Gastroesophageal sphincter (tissue), 4 donors: ENCODE results near the gene CSAD. TPM values are rescaled to one million over a fixed set of nuclear protein-coding genes. Genes with fewer than 3 reads are reported as not detected.

Experiments used
- ATAC-seq: fragments of 150-250 bp; one replicate; pipeline ENCODE4 v1.9.1; 2016; ENCODE audit warnings: mild to moderate bottlenecking, moderate library complexity
- H3K27ac ChIP-seq, 4 donors: fragments of 200-600 bp; sonication (generic) in 3 of 4; 1 replicate in 3 of 4; 2 replicates in 1 of 4; pipeline ENCODE4 v1.5.1; 2016 to 2019
- H3K27me3 ChIP-seq: fragments of 200-600 bp; sonication (generic); one replicate; pipeline ENCODE4 v1.5.1; 2019
- H3K36me3 ChIP-seq, 2 donors: fragments of 200-600 bp; sonication (generic); one replicate each; pipeline ENCODE4 v1.5.1; 2019; ENCODE audit warnings: control low read depth in 1 of 2
- H3K4me1 ChIP-seq, 3 donors: fragments of 200-600 bp; sonication (generic); 1 replicate in 2 of 3; 2 replicates in 1 of 3; pipeline ENCODE4 v1.5.1; 2016 to 2019; ENCODE audit warnings: control low read depth in 2 of 3
- H3K4me3 ChIP-seq, 2 donors: fragments of 200-600 bp; sonication (generic); one replicate each; pipeline ENCODE4 v1.5.1; 2019; ENCODE audit warnings: mild to moderate bottlenecking in 1 of 2, moderate library complexity in 1 of 2
- H3K9me3 ChIP-seq, 3 donors: fragments of 200-600 bp; sonication (generic); one replicate each; pipeline ENCODE4 v1.5.1; 2017 to 2019; ENCODE audit warnings: control low read depth in 2 of 3
- CTCF ChIP-seq, 4 experiments: fragments of 200-600 bp in 2 of 4; fragments of 450-650 bp in 2 of 4; sonication (generic) in 1 of 4; IDR thresholded peaks; one replicate each; pipeline ENCODE4 v1.5.1; 2017 to 2019; ENCODE audit warnings: antibody characterized with exemption in 4 of 4, mild to moderate bottlenecking in 2 of 4, moderate library complexity in 2 of 4
- EP300 ChIP-seq: sonication (generic); formaldehyde crosslinking; IDR thresholded peaks from one replicate; pipeline ENCODE4 v1.6.1; 2017; ENCODE audit warnings: antibody characterized with exemption, mild to moderate bottlenecking
- POLR2A ChIP-seq, 2 donors: fragments of 450-650 bp; IDR thresholded peaks; one replicate each; pipeline ENCODE4 v1.6.1; 2017; ENCODE audit warnings: antibody characterized with exemption in 2 of 2, mild to moderate bottlenecking in 2 of 2, moderate library complexity in 1 of 2
- POLR2AphosphoS5 ChIP-seq: sonication (generic); formaldehyde crosslinking; IDR thresholded peaks from one replicate; pipeline ENCODE4 v1.6.1; 2017; ENCODE audit warnings: antibody characterized with exemption
- WGBS, 2 donors: methylation state at CpG; one replicate each; pipeline ENCODE4 v1.1.5; 2018; ENCODE audit warnings: low coverage in 1 of 2; 5-methylcytosine and 5-hydroxymethylcytosine counted together
- total RNA-seq, 4 donors: library from RNA; depleted of rRNA; stranded (reverse); fragments of >200 nt; gene quantifications; one replicate each; pipeline ENCODE4 v1.1.0, GENCODE V29; 2016

The CSAD gene
- total RNA-seq, 4 donors from 2014 or later, result 11.3 to 47.5 (median 24.1) TPM

GRCh38 chr12:53127169-53127568, 53.6 kb downstream of the CSAD start:
- Histone ChIP-seq H3K4me3 (no peak overlapping the region), H3K9me3 (no peaks in the 10 kb centered on the region), H3K36me3 (no peaks in the 10 kb centered on the region), H3K27ac (no peak overlapping the region), H3K4me1 (no peaks in the 10 kb centered on the region), H3K27me3 (no peaks in the 10 kb centered on the region)
- 63 to 81% methylated on average over 1 of the region's 1 CpG for WGBS, 2 donors
- TF ChIP-seq CTCF (IDR thresholded peaks at IDR 0.05) (no peak), POLR2AphosphoS5 (no peak), EP300 (no peak), POLR2A (IDR thresholded peaks at IDR 0.05) (no peak)
- no peak for ATAC-seq

GRCh38 chr12:53124352-53124723, 56.4 kb downstream of the CSAD start:
- no peaks in the 10 kb centered on the region for H3K9me3 ChIP-seq

GRCh38 chr12:53123578-53124351, 57.0 kb downstream of the CSAD start:
- WGBS, 2 donors, result 80 to 84% methylated on average over 3 to 6 of the region's 16 CpGs

More at GRCh38 chr12:53124352-53124723, 56.4 kb downstream of the CSAD start:
- Histone ChIP-seq H3K27me3 (no peaks in the 10 kb centered on the region), H3K36me3 (no peaks in the 10 kb centered on the region), H3K4me1 (no peaks in the 10 kb centered on the region), H3K27ac (no peak overlapping the region), H3K4me3 (no peak overlapping the region)
- no peak for TF ChIP-seq EP300
- TF ChIP-seq CTCF (IDR thresholded peaks at IDR 0.05), result no peak
- TF ChIP-seq POLR2A (IDR thresholded peaks at IDR 0.05), result no peak
- TF ChIP-seq POLR2AphosphoS5, result no peak
- ATAC-seq, result no peak

GRCh38 chr12:53122961-53123468, 57.7 kb downstream of the CSAD start:
- Histone ChIP-seq H3K4me1 (no peaks in the 10 kb centered on the region), H3K4me3 (no peak overlapping the region), H3K9me3 (no peaks in the 10 kb centered on the region), H3K36me3 (no peaks in the 10 kb centered on the region), H3K27me3 (no peaks in the 10 kb centered on the region), H3K27ac (no peak overlapping the region)
- no peak for TF ChIP-seq CTCF (IDR thresholded peaks at IDR 0.05)
- no peak for TF ChIP-seq EP300
- no peak for TF ChIP-seq POLR2A (IDR thresholded peaks at IDR 0.05)
- no peak for TF ChIP-seq POLR2AphosphoS5
- ATAC-seq, result no peak
- WGBS, 2 donors, result 80% methylated on average over 1 of the region's 10 CpGs; no CpG with 5 or more reads in 1 of the 2 donors

More at GRCh38 chr12:53123578-53124351, 57.0 kb downstream of the CSAD start:
- Histone ChIP-seq H3K36me3 (no peaks in the 10 kb centered on the region), H3K9me3 (no peaks in the 10 kb centered on the region), H3K4me3 (no peak overlapping the region), H3K4me1 (no peaks in the 10 kb centered on the region), H3K27me3 (no peaks in the 10 kb centered on the region), H3K27ac (no peak overlapping the region)
- no peak for ATAC-seq
- TF ChIP-seq POLR2A (IDR thresholded peaks at IDR 0.05) (no peak), POLR2AphosphoS5 (no peak), CTCF (IDR thresholded peaks at IDR 0.05) (no peak), EP300 (no peak)
